PC-9 (cell line): ENCODE data around the gene HTR7. TPM values are rescaled to one million over a fixed set of nuclear protein-coding genes. Genes with fewer than 3 reads are reported as not detected.
"Not testable (repeated sequence)": the region's sequence is repeated elsewhere in the genome, so short reads cannot be mapped to it uniquely, and the experiment has no call there.

ENCODE experiments used
- BruUV-seq: library from RNA; stranded (reverse); fragments of 400-500 nt; replicated peaks from 2 replicates; lab custom pipeline; 2021; lab: Mats Ljungman, UMichigan
- CTCF ChIA-PET: fragments of 300-600 bp; sonication (Branson Sonifier 250); formaldehyde crosslinking; loops from one replicate; lab custom pipeline; 2022; ENCODE audit warnings: antibody characterized with exemption; lab: Charles Lee
- POLR2A ChIA-PET: fragments of 300-600 bp; sonication (Branson Sonifier 250); formaldehyde crosslinking; loops from one replicate; lab custom pipeline; 2022; ENCODE audit warnings: antibody characterized with exemption; ENCODE audit not compliant: unreplicated experiment; lab: Charles Lee
- DNase-seq, 2 experiments: peaks; one replicate each; pipeline versions ENCODE4 v3.0.0 to v3.0.0-alpha.2; 2015 to 2022; ENCODE audit warnings: mixed read lengths in 1 of 2
- H2AFZ ChIP-seq: fragments of 200-600 bp; sonication (generic); 2 replicates; pipeline ENCODE4 v1.8.1; 2017; ENCODE audit warnings: antibody characterized with exemption
- H3F3A ChIP-seq: fragments of 200-600 bp; sonication (generic); 2 replicates; pipeline ENCODE4 v1.8.1; 2017; ENCODE audit warnings: antibody characterized with exemption, mild to moderate bottlenecking, low read depth; ENCODE audit not compliant: insufficient read depth
- H3K27ac ChIP-seq: fragments of 200-600 bp; sonication (generic); 2 replicates; pipeline ENCODE4 v1.6.1; 2016; ENCODE audit warnings: mixed run types
- H3K27me3 ChIP-seq: fragments of 200-600 bp; sonication (generic); 2 replicates; pipeline ENCODE4 v1.6.1; 2016; ENCODE audit warnings: low read depth, mixed run types; ENCODE audit not compliant: insufficient read depth
- H3K36me3 ChIP-seq: fragments of 200-600 bp; sonication (generic); 2 replicates; pipeline ENCODE4 v1.6.1; 2016; ENCODE audit warnings: low read depth, mixed run types
- H3K4me1 ChIP-seq: fragments of 200-600 bp; sonication (generic); replicated peaks from 2 replicates; pipeline ENCODE4 v1.6.1; 2016; ENCODE audit warnings: mixed run types; ENCODE audit not compliant: insufficient read depth
- H3K4me2 ChIP-seq: fragments of 200-600 bp; sonication (generic); 2 replicates; pipeline ENCODE4 v1.6.1; 2017; ENCODE audit warnings: mixed run types
- H3K4me3 ChIP-seq: fragments of 200-600 bp; sonication (generic); 2 replicates; pipeline ENCODE4 v1.6.1; 2016; ENCODE audit warnings: mixed run types
- H3K79me2 ChIP-seq: fragments of 200-600 bp; sonication (generic); 2 replicates; pipeline ENCODE4 v1.6.1; 2017; ENCODE audit warnings: low read depth, mixed run types
- H3K9me2 ChIP-seq: fragments of 200-600 bp; sonication (generic); 2 replicates; pipeline ENCODE4 v1.8.1; 2017; ENCODE audit warnings: mild to moderate bottlenecking; ENCODE audit not compliant: insufficient read depth
- H3K9me3 ChIP-seq: fragments of 200-600 bp; sonication (generic); 2 replicates; pipeline ENCODE4 v1.8.1; 2016; ENCODE audit warnings: low read depth; ENCODE audit not compliant: insufficient read depth
- H4K20me1 ChIP-seq: fragments of 200-600 bp; sonication (generic); 2 replicates; pipeline ENCODE4 v1.8.1; 2017; ENCODE audit not compliant: insufficient read depth
- CTCF ChIP-seq: fragments of 200-600 bp; sonication (generic); conservative IDR thresholded peaks from 2 replicates; pipeline ENCODE4 v1.6.1; 2017; ENCODE audit warnings: mixed run types, antibody characterized with exemption, mild to moderate bottlenecking, moderate library complexity
- EZH2 ChIP-seq: fragments of 200-600 bp; sonication (generic); IDR thresholded peaks from 2 replicates; pipeline ENCODE4 v1.8.0; 2017; ENCODE audit warnings: antibody characterized with exemption, low read depth
- intact Hi-C: fragments of 100-400 bp; cut with micrococcal nuclease; formaldehyde crosslinking; loops from one replicate; pipeline ENCODE4 v1.10.0; 2022; ENCODE audit not compliant: unreplicated experiment
- total RNA-seq: library from RNA; stranded (reverse); gene quantifications from 2 replicates; pipeline ENCODE4 v1.2.3, GENCODE V29; 2021

The HTR7 gene
- total RNA-seq, 1 experiment from 2014 or later, result 0.52 TPM

- Histone ChIP-seq H3K4me2 (no peak overlapping the region), H4K20me1 (no peaks in the 10 kb centered on the region), H3K27me3 (no peaks in the 10 kb centered on the region), H2AFZ (no peak overlapping the region), H3K9me3 (no peaks in the 10 kb centered on the region), H3K4me3 (no peak overlapping the region), H3K4me1 (no peaks in the 10 kb centered on the region), H3K79me2 (no peaks in the 10 kb centered on the region), H3F3A (no peaks in the 10 kb centered on the region), H3K9me2 (no peaks in the 10 kb centered on the region), H3K27ac (no peak overlapping the region), H3K36me3 (no peaks in the 10 kb centered on the region)
- CTCF ChIA-PET, result no interaction called here
- POLR2A ChIA-PET, result no interaction called here
- TF ChIP-seq CTCF (no peak), EZH2 (no peak)
- intact Hi-C loops, result no loop called here
- no peak for DNase-seq
- BruUV-seq, result no TSS peak
These were observed 25.7 kb downstream of the HTR7 start for GRCh38 chr10:90832111-90832510.

DNA sequence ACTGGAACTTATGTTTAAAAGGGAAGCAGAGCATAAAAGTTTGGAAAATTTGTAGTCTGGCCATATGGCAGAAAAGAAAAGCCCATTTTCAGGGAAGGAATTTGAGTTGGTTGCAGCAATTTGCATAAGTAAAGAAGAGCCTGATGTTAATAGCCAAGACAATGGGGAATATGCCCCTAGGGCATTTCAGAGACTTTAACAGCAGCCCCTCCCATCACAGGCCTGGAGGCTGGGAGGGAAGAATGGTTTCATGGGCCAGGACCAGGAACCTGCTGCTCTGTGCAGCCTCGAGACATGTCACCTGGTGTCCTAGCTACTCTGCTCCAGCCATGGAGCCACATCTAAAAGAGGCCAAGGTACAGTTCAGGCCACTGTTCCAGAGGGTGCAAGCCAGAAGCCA lies 35.3 kb downstream of the HTR7 start:
- no peak for DNase-seq
- CTCF ChIA-PET, result no interaction called here

DNA sequence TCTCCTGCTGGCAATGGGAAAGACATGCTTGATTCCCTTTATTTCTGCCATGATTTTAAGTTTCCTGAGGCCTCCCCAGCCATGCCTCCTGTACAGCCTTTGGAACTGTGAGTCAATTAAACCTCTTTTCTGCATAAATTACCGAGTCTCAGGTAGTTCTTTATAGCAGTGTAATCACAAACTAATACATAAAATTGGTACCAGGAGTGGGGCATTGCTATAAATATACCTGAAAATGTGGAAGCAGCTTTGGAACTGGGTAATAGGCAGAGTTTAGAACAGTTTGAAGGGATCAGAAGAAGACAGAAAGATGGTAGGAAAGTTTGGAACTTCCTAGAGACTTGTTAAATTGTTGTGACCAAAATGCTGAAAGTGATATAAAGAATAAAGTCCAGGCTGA lies 36.0 kb downstream of the HTR7 start:
- H3K9me2 ChIP-seq, POLR2A ChIA-PET, H3K27me3 ChIP-seq, H3K27ac ChIP-seq, BruUV-seq, DNase-seq, H3K4me1 ChIP-seq, H4K20me1 ChIP-seq, H3K36me3 ChIP-seq, H3K9me3 ChIP-seq, H3K79me2 ChIP-seq, CTCF ChIA-PET, H3F3A ChIP-seq, H3K4me3 ChIP-seq, intact Hi-C loops, H2AFZ ChIP-seq, H3K4me2 ChIP-seq: not testable (repeated sequence)

More for the DNA sequence above, 35.3 kb downstream of the HTR7 start:
- no peak overlapping the region for H3K27ac ChIP-seq
- no peaks in the 10 kb centered on the region for H4K20me1 ChIP-seq
- no peaks in the 10 kb centered on the region for H3K79me2 ChIP-seq
- POLR2A ChIA-PET, result no interaction called here
- no peaks in the 10 kb centered on the region for H3K9me2 ChIP-seq
- H3K4me1 ChIP-seq, result no peaks in the 10 kb centered on the region
- no peak overlapping the region for H3K4me3 ChIP-seq
- no peaks in the 10 kb centered on the region for H3K27me3 ChIP-seq
- no peak for TF ChIP-seq EZH2
- no peak for TF ChIP-seq CTCF
- no peak overlapping the region for H2AFZ ChIP-seq
- no peaks in the 10 kb centered on the region for H3K36me3 ChIP-seq
- no peaks in the 10 kb centered on the region for H3F3A ChIP-seq
- no peaks in the 10 kb centered on the region for H3K9me3 ChIP-seq
- intact Hi-C loops, result no loop called here
- no peak overlapping the region for H3K4me2 ChIP-seq
- BruUV-seq, result no TSS peak

DNA sequence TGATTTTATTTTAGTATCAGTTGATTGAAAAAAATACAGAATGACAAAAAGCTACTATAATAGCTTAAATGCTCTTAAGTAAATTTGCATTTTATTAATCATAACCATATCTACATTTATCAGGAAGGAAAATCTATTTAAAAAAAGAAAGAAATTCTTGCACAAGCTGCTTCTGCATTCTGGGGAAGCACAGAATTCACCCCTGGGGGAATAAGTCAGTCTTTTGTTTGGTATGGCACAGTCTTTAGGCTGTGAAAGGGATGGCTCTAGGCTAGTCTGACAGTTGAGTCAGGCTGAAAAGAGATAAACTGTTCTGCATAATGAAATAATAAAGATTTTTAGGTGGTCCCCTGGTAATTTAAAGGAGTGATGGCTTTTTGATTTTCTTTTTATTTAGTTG lies 37.9 kb downstream of the HTR7 start:
- no peaks in the 10 kb centered on the region for H3K36me3 ChIP-seq
- H3K4me2 ChIP-seq, result no peak overlapping the region
- H3K79me2 ChIP-seq, result no peaks in the 10 kb centered on the region
- TF ChIP-seq EZH2, result no peak
- no peak for TF ChIP-seq CTCF
- no peaks in the 10 kb centered on the region for H3F3A ChIP-seq
- no peaks in the 10 kb centered on the region for H3K27me3 ChIP-seq
- H3K4me3 ChIP-seq, result no peak overlapping the region
- no peaks in the 10 kb centered on the region for H3K4me1 ChIP-seq
- ChIA-PET CTCF (no interaction called here), POLR2A (no interaction called here)
- H3K27ac ChIP-seq, result no peak overlapping the region
- H3K9me2 ChIP-seq, result no peaks in the 10 kb centered on the region
- DNase-seq, result no peak
- intact Hi-C loops, result no loop called here
- no peaks in the 10 kb centered on the region for H3K9me3 ChIP-seq
- BruUV-seq, result no TSS peak
- no peak overlapping the region for H2AFZ ChIP-seq
- no peaks in the 10 kb centered on the region for H4K20me1 ChIP-seq
